K562 (cell line): ENCODE data around the gene PLA2G4A. TPM values are rescaled to one million over a fixed set of nuclear protein-coding genes. Genes with fewer than 3 reads are reported as not detected.

ENCODE experiments used
- ATAC-seq: fragments of 200-7000 bp; cut with Tn5 transposase; 3 replicates; pipeline ENCODE4 v1.9.1; 2020; ENCODE audit warnings: moderate library complexity
- BruUV-seq: library from RNA; stranded (reverse); fragments of 400-500 nt; replicated peaks from 2 replicates; lab custom pipeline; 2021; lab: Mats Ljungman, UMichigan
- CTCF ChIA-PET: fragments of 300-600 bp; formaldehyde crosslinking; extraction: SDS; loops from one replicate; lab custom pipeline; 2021; ENCODE audit warnings: low intra/inter-chr PET ratio; lab: Yijun Ruan, JAX
- POLR2A ChIA-PET: fragments of 300-600, 350-650 bp; sonication (Branson Sonifier 250); formaldehyde crosslinking; extraction: SDS; loops from one replicate; lab custom pipeline; 2021; ENCODE audit warnings: antibody characterized with exemption, inconsistent platforms; lab: Yijun Ruan, JAX
- DNase-seq, 4 experiments: peaks; one replicate each; pipeline versions ENCODE4 v3.0.0 to v3.0.0-alpha.2; 2011 to 2018; ENCODE audit warnings: low spot score in 3 of 4, mixed read lengths in 3 of 4; ENCODE audit errors: extremely low read depth in 1 of 4
- FAIRE-seq: peaks from 2 replicates; lab custom pipeline; 2011; peaks lifted over from hg19 to GRCh38; lab: Jason Lieb, UNC
- H2AFZ ChIP-seq: 2 replicates; pipeline ENCODE4 v1.6.0; 2011; ENCODE audit warnings: low read depth, low read length, control low read depth, inconsistent platforms
- H3K27ac ChIP-seq: fragments of 200-600 bp; 3 replicates; pipeline ENCODE4 v1.8.0; 2011; ENCODE audit warnings: low read depth, mild to moderate bottlenecking, control low read depth, inconsistent platforms, low read length, moderate library complexity, mixed read lengths; ENCODE audit errors: extremely low read depth
- H3K27me3 ChIP-seq, 2 experiments: fragments of 300-600 bp in 1 of 2; 2 replicates in 1 of 2; 3 replicates in 1 of 2; pipeline versions ENCODE4 v1.6.0 to v1.8.0; 2011; ENCODE audit warnings: inconsistent platforms in 2 of 2, low read length in 2 of 2, mild to moderate bottlenecking in 1 of 2, mixed read lengths in 1 of 2, moderate library complexity in 1 of 2; ENCODE audit not compliant: control insufficient read depth in 2 of 2, insufficient read depth in 2 of 2
- H3K36me3 ChIP-seq: fragments of 300-600 bp; 3 replicates; pipeline ENCODE4 v1.8.0; 2011; ENCODE audit warnings: mild to moderate bottlenecking, low read length, inconsistent platforms; ENCODE audit not compliant: control insufficient read depth, insufficient read depth
- H3K4me1 ChIP-seq, 2 experiments: fragments of 200-600 bp in 1 of 2; replicated peaks in 1 of 2; 2 replicates in 1 of 2; 3 replicates in 1 of 2; pipeline versions ENCODE4 v1.5.1 to v1.8.0; 2011; ENCODE audit warnings: inconsistent platforms in 2 of 2, low read length in 2 of 2, mild to moderate bottlenecking in 1 of 2, mixed read lengths in 1 of 2, moderate library complexity in 1 of 2; ENCODE audit not compliant: control insufficient read depth in 2 of 2, insufficient read depth in 2 of 2
- H3K4me2 ChIP-seq: 2 replicates; pipeline ENCODE4 v1.6.1; 2011; ENCODE audit warnings: low read length, control low read depth, inconsistent platforms, mixed read lengths; ENCODE audit not compliant: insufficient read depth
- H3K4me3 ChIP-seq: fragments of 200-600 bp; sonication (generic), shearing (Covaris generic); 2 replicates; pipeline ENCODE4 v1.5.1; 2016; ENCODE audit warnings: control low read depth, inconsistent platforms
- H3K79me2 ChIP-seq: fragments of 200-600 bp; 3 replicates; pipeline ENCODE4 v1.8.0; 2011; ENCODE audit warnings: low read length, inconsistent platforms; ENCODE audit not compliant: control insufficient read depth, insufficient read depth
- H3K9ac ChIP-seq, 2 experiments: 2 replicates each; pipeline versions ENCODE4 v1.6.0 to v1.6.1; 2011; ENCODE audit warnings: low read depth in 2 of 2, low read length in 2 of 2, control low read depth in 1 of 2, inconsistent platforms in 1 of 2, mild to moderate bottlenecking in 1 of 2, mixed read lengths in 1 of 2; ENCODE audit not compliant: insufficient read depth in 1 of 2
- H3K9me1 ChIP-seq: one replicate; pipeline ENCODE4 v1.6.0; 2011; ENCODE audit warnings: inconsistent platforms, mild to moderate bottlenecking, low read length, moderate library complexity; ENCODE audit not compliant: control insufficient read depth, insufficient read depth
- H3K9me3 ChIP-seq: replicated peaks from 2 replicates; pipeline ENCODE4 v1.5.1; 2011; ENCODE audit warnings: low read depth, low read length, inconsistent platforms; ENCODE audit not compliant: control insufficient read depth, insufficient read depth
- H4K20me1 ChIP-seq: replicated peaks from 2 replicates; pipeline ENCODE4 v1.6.1; 2011; ENCODE audit warnings: low read length, inconsistent platforms, mixed read lengths; ENCODE audit not compliant: control insufficient read depth, insufficient read depth
- CEBPG ChIP-seq, 3 experiments: fragments of 200-800 bp in 1 of 3; sonication (Bioruptor generic) in 1 of 3; sonication (generic) in 1 of 3; formaldehyde crosslinking in 1 of 3; IDR thresholded peaks in 2 of 3; conservative IDR thresholded peaks in 1 of 3; 2 replicates each; pipeline versions ENCODE4 v1.6.1 to v1.8.0; 2016 to 2022; ENCODE audit warnings: missing compliant biosample characterization in 2 of 3, missing genetic modification characterization in 2 of 3, mild to moderate bottlenecking in 1 of 3, missing genetic modification reagents in 1 of 3
- ERF ChIP-seq: fragments of 450-650 bp; formaldehyde crosslinking; IDR thresholded peaks from 2 replicates; pipeline ENCODE4 v1.4.0; 2020; ENCODE audit warnings: mild to moderate bottlenecking, mixed read lengths
- MECOM ChIP-seq: fragments of 250-450 bp; sonication (Bioruptor Pico); IDR thresholded peaks from 2 replicates; pipeline ENCODE4 v1.8.0; 2022; ENCODE audit warnings: inconsistent platforms
- NCOA1 ChIP-seq: fragments of 450-650 bp; IDR thresholded peaks from 2 replicates; pipeline ENCODE4 v1.6.1; 2016; ENCODE audit warnings: low read depth
- THRA ChIP-seq: fragments of 450-650 bp; IDR thresholded peaks from 2 replicates; pipeline ENCODE4 v1.6.1; 2017; ENCODE audit warnings: mild to moderate bottlenecking, moderate library complexity
- USF2 ChIP-seq: sonication (generic); formaldehyde crosslinking; IDR thresholded peaks from 2 replicates; pipeline ENCODE4 v1.5.0; 2020; ENCODE audit warnings: missing genetic modification reagents
- ZNF232 ChIP-seq: sonication (generic); formaldehyde crosslinking; IDR thresholded peaks from 2 replicates; pipeline ENCODE4 v1.8.0; 2022; ENCODE audit warnings: mild to moderate bottlenecking, missing genetic modification reagents
- ZNF584 ChIP-seq: fragments of 200-800 bp; sonication (Bioruptor generic); IDR thresholded peaks from 2 replicates; pipeline ENCODE4 v1.6.1; 2016; ENCODE audit warnings: low read depth, mild to moderate bottlenecking, missing genetic modification characterization, missing compliant biosample characterization
- ZSCAN29 ChIP-seq: fragments of 450-650 bp; IDR thresholded peaks from 2 replicates; pipeline ENCODE4 v1.6.1; 2017
- WGBS: fragments of 100-300 bp; shearing (Covaris generic); methylation state at CpG from one replicate; pipeline ENCODE4 v1.1.6; 2016; ENCODE audit warnings: low coverage, mixed read lengths; ENCODE audit not compliant: insufficient coverage; ENCODE audit errors: missing lambda C conversion rate; 5-methylcytosine and 5-hydroxymethylcytosine counted together
- in situ Hi-C: fragments of 300-500 bp; cut with MboI; formaldehyde crosslinking; loops from 4 replicates; pipeline ENCODE4 v1.15.0; 2018; ENCODE audit warnings: inconsistent platforms, mixed read lengths
- intact Hi-C: fragments of 100-400 bp; cut with micrococcal nuclease; formaldehyde crosslinking; loops from 2 replicates; pipeline ENCODE4 v1.14.2; 2022
- polyA plus RNA-seq, 8 experiments: library from polyadenylated mRNA; depleted of rRNA in 4 of 8; stranded (reverse) in 5 of 8; unstranded in 3 of 8; fragments of >200 nt; fragmentation: Nextera tagmentation in 2 of 8; fragmentation: Illumina TruSeq in 1 of 8; extraction: Ambion mirVana in 2 of 8; extraction: Trizol in 1 of 8; gene quantifications; 2 replicates each; pipeline versions ENCODE4 v1.2.1 to v1.2.3, GENCODE V29; 2011 to 2014; ENCODE audit warnings: inconsistent platforms in 1 of 8, missing spikeins in 1 of 8
- total RNA-seq, 7 experiments: library from RNA; depleted of rRNA in 6 of 7; stranded (reverse); fragments of >200 nt in 6 of 7; fragmentation: Illumina TruSeq in 2 of 7; extraction: Trizol in 2 of 7; gene quantifications; 2 replicates each; pipeline versions ENCODE4 v1.2.1 to v1.2.3, GENCODE V29; 2011 to 2021; ENCODE audit warnings: low replicate concordance in 1 of 7

Gene PLA2G4A
- total and polyA plus RNA-seq, 9 of the 15 experiments (the other 6 are each of a cell fraction or from before 2014, with no cell fraction given), result 0.04 to 0.71 (median 0.22) TPM; not detected in 4

GRCh38 chr1:186843226-186843625 is 14.5 kb downstream of the PLA2G4A start:
- no peaks in the 10 kb centered on the region for H4K20me1 ChIP-seq
- FAIRE-seq (no peak), DNase-seq (no peak), ATAC-seq (no peak)
- H3K9me3 ChIP-seq, result no peaks in the 10 kb centered on the region
- CTCF ChIA-PET, result no interaction called here
- no peaks in the 10 kb centered on the region for H3K4me1 ChIP-seq
- no peaks in the 10 kb centered on the region for H3K36me3 ChIP-seq
- intact Hi-C loops, result no loop called here
- POLR2A ChIA-PET, result no interaction called here
- H3K9ac ChIP-seq, result no peak overlapping the region
- no peak overlapping the region for H3K4me3 ChIP-seq
- no peak for TF ChIP-seq CEBPG (CRISPR knock-in tag; IDR thresholded peaks at IDR 0.05)
- TF ChIP-seq CEBPG (tag; conservative IDR thresholded peaks at IDR 0.05 in 1 of 2, IDR thresholded peaks at IDR 0.05 in 1 of 2), result no peak
- no peak for TF ChIP-seq NCOA1
- no peak for TF ChIP-seq ZNF232 (CRISPR knock-in tag)
- TF ChIP-seq ERF (CRISPR knock-in tag), result no peak
- TF ChIP-seq ZSCAN29, result no peak
- TF ChIP-seq ZNF584 (CRISPR knock-in tag), result no peak
- TF ChIP-seq THRA, result no peak
- TF ChIP-seq USF2 (CRISPR knock-in tag), result no peak
- TF ChIP-seq MECOM (CRISPR knock-in tag), result no peak
- no peaks in the 10 kb centered on the region for H3K79me2 ChIP-seq
- no peak overlapping the region for H3K4me2 ChIP-seq
- BruUV-seq, result no TSS peak
- in situ Hi-C loops, result no loop called here
- H3K27ac ChIP-seq, result no peak overlapping the region
- no peaks in the 10 kb centered on the region for H3K9me1 ChIP-seq
- no peak overlapping the region for H2AFZ ChIP-seq
- WGBS, result 0% methylated on average over 2 of the region's 2 CpGs
- H3K27me3 ChIP-seq, result no peaks in the 10 kb centered on the region
